22Rv1 (cell line): ENCODE data around the gene ANKRD61.
"Not testable (repeated sequence)": the region's sequence is repeated elsewhere in the genome, so short reads cannot be mapped to it uniquely, and the experiment has no call there.

Experiments used
- H3K27ac ChIP-seq: fragments of 450-650 bp; 2 replicates; pipeline ENCODE4 v1.5.1; 2017
- ZFX ChIP-seq: fragments of 450-650 bp; IDR thresholded peaks from 2 replicates; pipeline ENCODE4 v1.6.1; 2017; ENCODE audit warnings: antibody characterized with exemption, borderline replicate concordance
- TF ChIP-seq, protein P1 (sequence below): fragments of 450-650 bp; IDR thresholded peaks from 2 replicates; pipeline ENCODE4 v1.5.1; 2017; ENCODE audit warnings: mild to moderate bottlenecking

Gene ANKRD61

DNA sequence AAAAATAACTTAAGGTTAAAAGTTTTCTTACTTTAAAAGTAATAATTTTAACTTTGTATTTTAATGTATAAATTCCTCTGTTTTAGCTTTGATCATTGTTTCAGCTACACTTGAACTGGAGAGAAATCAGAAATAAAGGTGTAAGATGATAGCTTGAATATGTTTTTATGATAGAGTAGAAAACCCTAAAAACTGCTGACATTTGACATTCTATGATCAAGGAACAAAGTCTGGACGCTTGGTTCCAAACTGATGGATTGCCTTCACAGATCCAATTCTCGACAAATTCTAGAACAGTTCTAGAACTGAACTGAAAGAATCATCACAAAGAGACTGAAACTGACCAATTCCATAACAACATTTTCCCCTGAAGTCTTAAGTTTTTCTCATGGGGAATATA lies at the start of gene ANKRD61:
TSS of gene ANKRD61 (plus strand) at position 389 of the 400 bp plus-strand sequence. CDS start at position 389, 0 bp downstream.
- H3K27ac ChIP-seq = no peak within 1 kb of the TSS
- no peak for TF ChIP-seq ZFX
- TF ChIP-seq, protein P1, sequence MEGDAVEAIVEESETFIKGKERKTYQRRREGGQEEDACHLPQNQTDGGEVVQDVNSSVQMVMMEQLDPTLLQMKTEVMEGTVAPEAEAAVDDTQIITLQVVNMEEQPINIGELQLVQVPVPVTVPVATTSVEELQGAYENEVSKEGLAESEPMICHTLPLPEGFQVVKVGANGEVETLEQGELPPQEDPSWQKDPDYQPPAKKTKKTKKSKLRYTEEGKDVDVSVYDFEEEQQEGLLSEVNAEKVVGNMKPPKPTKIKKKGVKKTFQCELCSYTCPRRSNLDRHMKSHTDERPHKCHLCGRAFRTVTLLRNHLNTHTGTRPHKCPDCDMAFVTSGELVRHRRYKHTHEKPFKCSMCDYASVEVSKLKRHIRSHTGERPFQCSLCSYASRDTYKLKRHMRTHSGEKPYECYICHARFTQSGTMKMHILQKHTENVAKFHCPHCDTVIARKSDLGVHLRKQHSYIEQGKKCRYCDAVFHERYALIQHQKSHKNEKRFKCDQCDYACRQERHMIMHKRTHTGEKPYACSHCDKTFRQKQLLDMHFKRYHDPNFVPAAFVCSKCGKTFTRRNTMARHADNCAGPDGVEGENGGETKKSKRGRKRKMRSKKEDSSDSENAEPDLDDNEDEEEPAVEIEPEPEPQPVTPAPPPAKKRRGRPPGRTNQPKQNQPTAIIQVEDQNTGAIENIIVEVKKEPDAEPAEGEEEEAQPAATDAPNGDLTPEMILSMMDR = no peak

DNA sequence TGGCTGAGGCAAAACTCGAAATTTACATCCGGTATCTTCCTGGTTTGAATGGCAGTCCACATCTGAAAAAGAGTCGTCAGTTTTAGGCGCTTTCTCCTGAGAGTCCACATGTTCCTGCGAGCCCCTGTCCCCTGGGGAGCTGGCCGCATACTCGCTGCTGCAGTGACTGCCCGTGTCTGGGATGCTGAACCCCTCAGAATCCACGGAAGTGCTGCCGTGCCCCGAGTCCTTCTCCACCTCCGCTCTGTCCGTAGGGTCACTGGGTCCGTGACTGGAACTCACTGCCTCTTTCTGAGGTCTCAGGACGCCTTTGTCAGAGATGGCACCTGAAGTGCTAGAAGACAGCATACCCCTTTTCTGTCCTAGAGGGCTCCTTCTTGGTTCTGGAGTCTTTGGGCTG lies 44.1 kb upstream of the ANKRD61 start:
- not testable (repeated sequence) for H3K27ac ChIP-seq

GRCh38 chr7:5997210-5997808 lies 33.9 kb upstream of the ANKRD61 start:
- TF ChIP-seq, protein P1 = peak; percentile 83
- no peak for TF ChIP-seq ZFX
- peak overlapping the region; percentile 94 for H3K27ac ChIP-seq

DNA sequence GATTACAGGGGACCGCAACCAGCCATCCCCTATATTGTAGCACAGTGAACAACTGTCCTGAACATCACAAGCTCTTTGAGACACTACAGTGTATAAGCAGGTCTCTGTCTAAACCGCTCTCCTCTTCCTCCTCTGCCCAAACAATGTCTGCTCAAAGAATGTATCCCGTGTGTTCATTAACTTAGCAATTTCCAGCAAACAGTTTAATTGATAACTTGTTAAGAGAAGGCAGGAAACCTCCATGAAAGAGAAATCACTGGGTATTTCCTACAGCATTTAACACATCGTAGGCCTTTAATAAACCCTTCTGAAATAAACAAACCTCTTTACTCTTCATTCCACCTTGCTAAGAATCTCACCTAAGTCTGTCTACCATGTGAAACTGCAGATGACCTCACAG lies 23.8 kb upstream of the ANKRD61 start:
- H3K27ac ChIP-seq = no peak overlapping the region
- TF ChIP-seq, protein P1 = no peak
- TF ChIP-seq ZFX = no peak

DNA sequence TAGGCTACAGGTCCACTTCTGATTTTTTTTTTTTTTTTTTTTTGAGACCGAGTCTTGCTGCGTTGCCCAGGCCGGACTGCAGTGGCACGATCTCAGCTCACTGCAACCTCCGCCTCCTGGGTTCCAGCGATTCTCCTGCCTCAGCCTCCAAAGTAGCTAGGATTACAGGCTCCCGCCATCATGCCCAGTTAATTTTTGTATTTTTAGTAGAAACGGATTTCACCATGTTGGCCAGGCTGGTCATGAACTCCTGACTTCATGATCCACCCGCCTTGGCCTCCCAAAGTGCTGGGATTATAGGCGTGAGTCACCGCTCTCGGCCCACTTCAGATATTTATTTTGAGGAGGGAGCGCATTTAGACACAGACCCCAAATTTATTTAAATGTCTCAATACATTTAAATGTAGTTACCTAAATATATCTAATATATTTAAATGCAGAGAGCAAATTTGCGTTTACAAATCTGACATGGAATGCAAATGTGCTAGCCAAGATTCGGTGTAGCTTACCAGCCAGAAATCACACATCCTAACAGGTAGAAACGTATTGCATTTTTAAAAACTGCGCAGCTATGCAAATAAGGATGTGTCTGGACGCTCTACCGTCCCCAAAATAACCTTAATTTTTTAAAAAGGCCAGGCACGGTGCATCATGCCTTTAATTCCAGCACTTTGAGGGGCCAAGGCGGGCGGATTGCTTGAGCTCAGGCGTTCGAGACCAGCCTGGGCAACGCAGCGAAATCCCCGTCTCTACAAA lies 23.2 kb upstream of the ANKRD61 start:
- H3K27ac ChIP-seq = peak overlapping the region; percentile 93

DNA sequence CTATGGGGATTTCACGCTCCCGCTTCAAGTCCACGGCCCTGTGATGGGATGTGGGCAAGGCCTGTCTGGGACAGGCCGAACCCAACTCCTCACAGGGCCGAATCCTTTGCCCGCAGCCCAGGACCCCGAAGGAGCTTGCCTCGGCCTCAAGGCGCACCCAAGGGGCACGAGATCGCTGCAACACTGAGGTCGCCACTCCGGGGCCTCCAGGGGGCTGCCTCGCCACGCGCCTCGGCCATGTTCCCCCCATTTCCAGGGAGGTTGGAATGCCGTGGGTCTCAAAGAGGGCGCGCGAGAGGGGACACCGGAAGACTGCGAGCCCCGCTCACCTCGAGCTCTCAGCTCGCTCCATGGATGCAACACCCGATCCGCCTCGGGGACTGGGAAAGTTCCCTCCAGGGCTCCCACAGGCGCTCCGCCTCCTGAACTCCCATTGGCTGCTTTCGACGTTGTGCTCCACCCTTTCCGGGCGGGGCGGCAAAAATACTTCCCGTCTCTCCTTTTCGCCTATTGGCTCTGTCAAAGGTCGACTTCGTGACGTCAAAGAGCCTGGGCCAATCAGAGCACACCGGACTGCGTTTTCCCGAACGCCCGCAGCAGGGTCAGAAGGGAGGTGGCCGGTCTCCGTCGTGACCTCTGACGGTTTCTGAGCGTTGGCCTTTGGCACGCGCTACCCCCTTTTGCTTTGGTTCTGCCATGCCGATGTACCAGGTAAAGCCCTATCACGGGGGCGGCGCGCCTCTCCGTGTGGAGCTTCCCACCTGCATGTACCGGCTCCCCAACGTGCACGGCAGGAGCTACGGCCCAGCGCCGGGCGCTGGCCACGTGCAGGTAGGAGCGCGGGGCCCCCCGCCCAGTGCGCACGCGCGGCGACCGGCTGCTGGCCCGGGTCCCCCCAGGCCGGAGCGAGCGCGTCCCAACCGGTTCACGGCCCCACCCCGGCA lies 22.2 kb upstream of the ANKRD61 start, which contains the start of the genes AIMP2 and PMS2:
TSS of gene AIMP2 (plus strand) at position 605 of the 944 bp plus-strand sequence. CDS start at position 697, 92 bp downstream.
TSS of gene PMS2 (minus strand) at position 382 of the 944 bp plus-strand sequence. CDS start at position 352, 30 bp downstream.
- peak within 1 kb of the TSS; percentile 93 for H3K27ac ChIP-seq
- TF ChIP-seq, protein P1 = no peak
- TF ChIP-seq ZFX = no peak

DNA sequence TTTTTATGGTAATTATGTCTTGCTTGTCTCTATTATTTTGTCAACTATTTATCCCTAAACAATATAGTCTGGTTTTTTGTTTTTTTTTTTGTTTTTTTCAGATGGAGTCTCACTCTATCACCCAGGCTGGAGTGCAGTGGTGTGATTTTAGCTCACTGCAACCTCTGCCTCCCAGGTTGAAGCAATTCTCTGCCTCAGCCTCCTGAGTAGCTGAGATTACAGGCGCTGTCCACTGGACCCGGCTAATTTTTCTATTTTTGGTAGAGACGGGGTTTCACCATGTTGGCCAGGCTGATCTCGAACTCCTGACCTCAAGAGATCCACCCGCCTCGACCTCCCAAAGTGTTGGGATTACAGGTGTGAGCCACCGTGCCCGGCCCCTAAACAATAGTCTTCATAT lies 20.8 kb upstream of the ANKRD61 start:
- peak overlapping the region; percentile 93 for H3K27ac ChIP-seq

DNA sequence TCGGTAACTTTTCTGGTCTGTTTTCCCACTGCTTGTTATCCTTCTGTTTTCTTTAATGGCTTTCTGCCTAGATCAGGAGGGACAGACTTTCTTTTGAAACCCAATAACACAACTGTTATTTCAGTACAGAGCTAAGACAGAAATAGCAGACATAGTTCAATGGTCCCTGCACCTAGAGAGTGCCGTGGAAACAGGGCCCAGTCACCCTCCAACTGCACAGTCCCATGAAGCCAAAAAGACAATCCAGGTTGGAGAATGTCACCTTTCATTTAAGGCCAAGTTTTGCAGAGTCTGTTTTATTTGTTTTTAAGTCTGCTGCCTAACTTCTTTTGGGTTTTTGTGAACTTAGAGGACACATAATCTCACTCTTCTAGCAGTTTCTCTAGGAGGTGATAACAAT lies 19.6 kb upstream of the ANKRD61 start:
- TF ChIP-seq, protein P1 = no peak
- TF ChIP-seq ZFX = no peak
- H3K27ac ChIP-seq = peak overlapping the region; percentile 15; the same call in 1 of the 2 replicates
